Fibroblast of skin of right biceps (primary cell): ENCODE measurements around the gene UBN1.

Source experiments
- DNase-seq: peaks from one replicate; pipeline ENCODE4 v3.0.0-alpha.2; 2013

Gene UBN1, protein sequence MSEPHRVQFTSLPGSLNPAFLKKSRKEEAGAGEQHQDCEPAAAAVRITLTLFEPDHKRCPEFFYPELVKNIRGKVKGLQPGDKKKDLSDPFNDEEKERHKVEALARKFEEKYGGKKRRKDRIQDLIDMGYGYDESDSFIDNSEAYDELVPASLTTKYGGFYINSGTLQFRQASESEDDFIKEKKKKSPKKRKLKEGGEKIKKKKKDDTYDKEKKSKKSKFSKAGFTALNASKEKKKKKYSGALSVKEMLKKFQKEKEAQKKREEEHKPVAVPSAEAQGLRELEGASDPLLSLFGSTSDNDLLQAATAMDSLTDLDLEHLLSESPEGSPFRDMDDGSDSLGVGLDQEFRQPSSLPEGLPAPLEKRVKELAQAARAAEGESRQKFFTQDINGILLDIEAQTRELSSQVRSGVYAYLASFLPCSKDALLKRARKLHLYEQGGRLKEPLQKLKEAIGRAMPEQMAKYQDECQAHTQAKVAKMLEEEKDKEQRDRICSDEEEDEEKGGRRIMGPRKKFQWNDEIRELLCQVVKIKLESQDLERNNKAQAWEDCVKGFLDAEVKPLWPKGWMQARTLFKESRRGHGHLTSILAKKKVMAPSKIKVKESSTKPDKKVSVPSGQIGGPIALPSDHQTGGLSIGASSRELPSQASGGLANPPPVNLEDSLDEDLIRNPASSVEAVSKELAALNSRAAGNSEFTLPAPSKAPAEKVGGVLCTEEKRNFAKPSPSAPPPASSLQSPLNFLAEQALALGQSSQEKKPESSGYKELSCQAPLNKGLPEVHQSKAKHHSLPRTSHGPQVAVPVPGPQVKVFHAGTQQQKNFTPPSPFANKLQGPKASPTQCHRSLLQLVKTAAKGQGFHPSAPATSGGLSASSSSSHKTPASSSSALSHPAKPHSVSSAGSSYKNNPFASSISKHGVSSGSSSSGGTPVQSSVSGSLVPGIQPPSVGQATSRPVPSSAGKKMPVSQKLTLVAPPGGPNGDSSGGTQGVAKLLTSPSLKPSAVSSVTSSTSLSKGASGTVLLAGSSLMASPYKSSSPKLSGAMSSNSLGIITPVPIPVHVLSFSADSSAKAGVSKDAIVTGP (N-terminal part only)

DNA sequence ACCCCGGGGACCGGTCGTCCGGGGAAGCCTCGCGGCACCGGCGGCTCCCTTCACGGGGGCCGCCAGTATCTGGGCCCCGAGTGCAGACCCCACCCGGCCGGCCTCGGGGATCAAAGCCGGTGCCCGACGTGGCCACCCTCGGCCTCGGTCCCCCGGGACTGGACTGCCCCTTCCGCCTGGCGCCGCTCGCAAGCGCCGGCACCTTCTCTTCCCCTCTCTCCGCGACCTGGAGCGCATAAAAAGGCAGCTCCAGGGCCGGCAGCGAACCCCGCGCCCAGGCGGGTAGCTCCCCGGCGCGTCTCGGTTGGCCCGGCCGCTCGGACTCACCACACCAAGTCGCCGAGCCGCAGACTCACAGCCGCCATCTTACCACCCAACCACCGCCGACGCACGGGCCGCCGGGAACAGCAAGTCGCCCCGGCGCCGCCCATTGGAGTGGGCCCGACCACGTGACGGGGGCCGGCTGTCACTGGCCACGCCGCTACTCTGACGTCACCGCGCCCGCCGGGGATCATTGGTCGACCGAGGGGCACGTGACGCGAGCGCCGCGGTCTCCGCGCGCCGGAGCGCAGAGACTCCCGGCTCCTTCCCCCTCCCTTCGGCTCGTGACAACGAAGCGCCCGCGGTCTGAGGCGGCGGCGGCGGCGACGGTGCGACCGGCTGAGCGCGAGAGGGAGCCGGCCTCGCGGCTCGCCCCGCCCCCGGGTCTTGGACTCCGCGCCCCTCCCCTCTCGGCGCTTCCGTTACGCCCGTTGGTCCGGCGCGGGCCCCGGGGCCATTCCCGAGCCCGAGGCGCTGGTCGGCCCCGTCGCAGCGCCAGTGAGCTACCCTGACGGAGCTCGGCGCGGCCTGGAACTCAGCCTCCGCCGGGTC is at the start of gene UBN1, which contains the start of gene GLYR1:
UBN1 (plus strand) TSS at position 581 of the 873 bp plus-strand sequence. CDS start 5,437 bp downstream, outside the sequence.
GLYR1 (minus strand) TSS at position 388 of the 873 bp plus-strand sequence; CDS start at position 365, 23 bp downstream.
- DNase-seq, result peak; percentile 97

GRCh38 chr16:4797805-4798252 is 49.5 kb upstream of the UBN1 start:
- no peak for DNase-seq

GRCh38 chr16:4798456-4798855 is 48.8 kb upstream of the UBN1 start:
- no peak for DNase-seq

DNA sequence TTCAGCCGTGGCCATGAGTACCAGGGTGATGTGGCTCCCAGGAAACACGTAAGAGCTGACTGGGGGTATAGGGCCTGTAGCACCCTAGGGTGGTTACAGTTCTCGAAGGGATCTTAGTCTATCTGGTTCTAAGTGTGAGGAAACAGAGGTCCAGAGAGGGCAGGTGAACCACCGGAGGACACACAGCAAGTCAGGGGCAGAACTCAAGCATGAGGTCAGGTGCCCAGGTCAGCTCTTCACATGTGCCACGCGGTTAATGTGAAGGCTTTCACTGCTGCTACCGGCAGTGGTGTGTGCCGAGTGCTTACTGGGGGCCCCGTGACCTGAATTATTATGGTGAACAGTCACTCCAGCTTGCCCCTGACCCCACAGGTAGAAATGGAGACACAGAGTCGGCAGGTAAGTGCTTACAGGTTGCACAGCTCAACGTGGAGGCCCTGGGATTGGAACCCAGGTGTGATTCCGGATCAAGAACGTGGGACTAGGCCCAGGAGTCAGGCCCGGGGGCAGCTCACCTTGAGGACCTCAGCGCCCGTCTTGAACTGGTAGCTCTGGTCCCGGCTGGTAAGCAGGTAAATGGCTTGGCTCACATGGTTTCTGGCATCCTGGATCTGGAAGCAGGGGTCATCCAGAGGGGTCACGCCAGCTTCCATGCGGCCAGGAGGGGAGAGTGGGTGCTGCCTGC is 48.0 kb upstream of the UBN1 start:
- DNase-seq, result no peak

DNA sequence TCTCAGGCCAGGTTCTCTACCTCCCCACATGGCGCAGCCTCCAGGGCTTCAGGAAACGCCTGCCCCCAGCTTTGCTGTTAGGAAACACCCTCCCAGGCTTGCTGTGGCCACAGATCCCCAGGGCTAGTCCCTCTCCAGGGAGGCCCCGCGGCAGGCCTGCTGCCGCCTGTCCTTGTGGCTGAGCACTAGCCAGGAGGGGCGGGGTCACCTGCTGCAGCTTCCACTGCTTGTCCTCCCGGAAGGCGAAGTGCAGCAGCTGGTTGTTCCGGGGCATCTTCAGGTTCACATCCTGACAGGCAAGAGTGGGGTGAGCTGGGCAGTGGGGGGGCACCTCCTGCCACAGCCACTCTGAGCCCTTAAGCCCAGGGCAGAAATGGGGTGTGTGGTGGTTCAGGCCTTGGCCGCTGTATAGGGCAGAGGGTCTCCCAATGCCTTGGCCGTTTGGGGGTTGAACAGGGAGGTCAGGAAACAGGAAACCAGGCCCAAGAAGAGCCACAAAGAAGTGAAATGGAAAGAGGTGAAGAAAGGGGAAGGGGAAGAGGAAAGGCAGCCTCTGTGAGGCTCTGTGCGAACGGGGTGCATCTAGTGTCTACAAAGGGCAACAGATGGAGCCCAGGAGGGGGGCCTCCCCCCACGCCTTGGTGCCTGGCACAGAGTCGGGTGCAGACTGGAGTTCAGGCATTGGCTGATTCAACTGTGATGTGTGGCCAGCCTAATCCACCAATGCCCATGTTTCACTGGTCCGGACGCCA is 46.8 kb upstream of the UBN1 start:
- DNase-seq, result no peak

DNA sequence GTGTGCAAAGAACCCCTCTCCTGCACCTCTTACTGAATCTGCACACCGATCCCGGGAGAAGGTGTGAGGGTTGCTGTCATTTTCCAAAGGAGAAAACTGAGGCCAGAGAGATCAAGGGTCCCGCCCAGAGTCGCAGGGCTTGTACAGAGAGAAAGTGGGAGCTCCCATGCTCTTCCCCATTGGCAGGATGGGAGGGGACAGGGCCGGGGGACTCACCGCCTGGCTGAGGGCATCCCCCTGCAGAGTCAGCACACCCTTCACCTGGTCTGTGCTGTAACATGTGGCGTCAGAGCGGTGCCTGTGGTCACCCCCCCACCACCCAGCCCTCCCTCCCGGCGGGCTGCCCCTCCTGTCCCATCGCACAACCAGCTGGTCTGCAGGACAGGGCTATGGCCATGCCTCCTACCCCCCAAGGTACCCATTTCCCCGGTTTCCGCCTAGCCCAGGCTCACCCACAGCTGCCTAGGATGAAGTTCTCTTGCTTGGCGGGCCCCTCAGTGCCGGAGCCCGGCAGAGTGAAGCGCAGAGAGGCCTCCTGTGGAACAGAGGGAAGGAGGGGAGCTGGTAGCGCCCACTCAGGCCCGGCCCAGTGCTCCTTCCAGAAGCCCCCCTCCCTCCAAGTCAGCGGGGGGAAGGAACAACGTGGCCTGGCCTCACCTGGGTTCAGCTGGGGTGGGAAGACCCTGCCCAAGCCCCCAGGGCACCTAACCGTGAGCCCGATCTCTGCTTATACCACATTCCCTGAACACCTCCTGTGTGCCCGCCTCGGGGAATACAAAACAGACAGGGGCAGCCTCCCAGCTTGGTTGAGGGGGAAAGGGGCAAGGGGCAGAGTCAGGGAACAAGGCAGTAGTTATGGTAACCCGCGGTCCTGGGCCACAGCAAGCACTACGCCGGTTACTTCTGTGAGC is 46.0 kb upstream of the UBN1 start:
- DNase-seq, result no peak

DNA sequence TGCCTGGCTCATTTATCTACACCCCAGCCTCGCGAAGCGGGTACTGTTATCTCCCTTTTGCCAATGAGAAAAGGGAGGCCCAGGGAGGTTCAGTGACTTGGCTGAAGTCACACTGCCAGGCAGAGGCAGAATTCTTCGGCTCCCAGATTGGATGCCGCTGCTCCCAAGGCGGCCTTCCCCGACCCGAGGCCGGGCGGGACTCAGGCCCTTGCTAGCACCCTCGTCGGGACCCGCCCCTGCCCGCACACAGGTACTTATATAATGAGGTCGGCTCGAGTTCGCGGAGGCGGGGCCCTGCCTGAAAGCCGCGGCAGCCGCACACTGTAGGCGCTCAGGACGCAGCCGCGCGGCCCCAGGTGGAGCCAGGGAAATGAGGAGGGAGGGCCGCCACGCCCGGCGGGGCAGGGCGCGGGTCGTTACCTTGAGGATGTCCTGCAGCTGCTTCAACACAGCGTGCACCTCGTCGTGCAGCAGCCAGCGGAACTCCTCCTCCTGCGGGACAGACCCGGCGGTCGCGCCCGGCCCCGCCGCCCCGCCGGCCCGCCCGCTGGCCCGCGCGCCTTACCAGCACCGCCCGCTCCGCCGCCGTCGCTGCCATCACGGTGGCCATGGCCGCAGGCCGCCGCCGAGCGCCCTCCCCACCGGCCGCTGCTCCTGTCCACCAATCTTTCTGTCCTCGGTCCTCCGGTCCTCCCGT is 45.2 kb upstream of the UBN1 start, which contains the start of gene ROGDI:
ROGDI (minus strand) TSS at position 672 of the 697 bp plus-strand sequence; CDS start at position 610, 62 bp downstream.
- DNase-seq, result peak; percentile 11

- DNase-seq, result peak; percentile 92
Observed at GRCh38 chr16:4802659-4803287, 44.5 kb upstream of the UBN1 start.

DNA sequence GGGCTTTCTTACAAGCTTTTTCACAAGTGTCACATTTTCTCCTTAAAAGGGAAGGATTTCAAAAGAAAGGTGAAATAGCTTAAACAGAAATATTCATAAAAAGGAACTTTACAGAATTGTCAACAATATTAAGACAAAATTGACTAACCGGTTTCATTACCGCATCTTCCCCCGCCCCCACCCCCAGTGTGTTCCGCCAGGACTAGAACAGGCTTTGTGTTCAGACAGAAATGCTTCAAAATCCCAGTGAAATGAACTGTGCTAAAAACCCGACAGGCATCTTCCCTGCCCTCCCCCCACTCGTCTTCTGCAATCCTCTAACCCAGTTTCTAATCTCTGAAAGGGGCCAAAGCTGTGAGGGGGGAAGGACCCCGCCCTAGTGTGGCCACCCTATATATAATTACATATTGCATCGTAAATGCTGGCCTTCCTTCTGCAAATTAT is 43.9 kb upstream of the UBN1 start:
- DNase-seq, result peak; percentile 31

GRCh38 chr16:4803898-4804762 is 43.2 kb upstream of the UBN1 start:
- DNase-seq, result no peak

GRCh38 chr16:4805231-4805630 is 42.0 kb upstream of the UBN1 start:
- no peak for DNase-seq

- no peak for DNase-seq
Observed at GRCh38 chr16:4806280-4806679, 41.0 kb upstream of the UBN1 start.

GRCh38 chr16:4811242-4811641 is 36.0 kb upstream of the UBN1 start:
- DNase-seq, result no peak

DNA sequence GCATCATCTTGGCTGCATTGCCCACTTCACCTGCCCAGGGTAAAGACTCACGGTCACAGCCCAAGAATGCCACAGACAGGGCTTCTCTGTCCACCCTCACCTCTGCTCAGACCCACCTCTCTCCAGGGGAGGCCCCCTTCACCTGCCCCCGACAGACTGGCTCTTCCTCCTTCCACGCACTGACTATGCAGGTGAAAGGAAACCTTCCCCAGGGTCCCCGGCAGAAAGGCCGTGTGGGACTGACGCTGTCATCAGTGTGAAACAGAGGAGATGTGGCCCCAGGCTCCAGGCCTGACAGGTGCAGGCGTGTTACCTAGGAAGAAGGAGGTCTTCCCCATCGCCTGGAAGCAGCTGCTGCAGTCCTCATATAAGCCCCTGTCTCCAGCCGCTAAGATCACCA is 35.5 kb upstream of the UBN1 start:
- DNase-seq, result no peak

GRCh38 chr16:4813251-4814003 is 33.9 kb upstream of the UBN1 start:
- no peak for DNase-seq

DNA sequence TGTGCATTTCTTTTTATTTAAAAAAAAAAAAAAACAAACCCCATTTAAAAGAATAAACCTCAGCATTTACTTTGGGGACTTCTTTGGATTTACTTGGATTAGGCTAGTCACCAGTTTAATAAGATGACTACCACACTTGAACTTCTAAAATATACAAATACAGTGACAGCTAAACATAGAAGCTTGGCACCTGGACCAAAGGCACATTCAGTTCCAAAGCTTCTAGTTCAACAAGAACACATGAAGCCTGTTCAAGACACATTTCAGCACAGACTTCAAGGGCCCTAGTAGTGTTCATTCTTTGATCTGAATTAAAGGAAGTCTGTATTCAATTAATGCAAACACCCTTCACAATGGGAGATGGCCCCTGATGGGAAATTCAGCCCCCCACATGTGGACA is 33.2 kb upstream of the UBN1 start:
- DNase-seq, result no peak
